HG03354 (cell line): Measurements from ENCODE around the gene TPM4.
"Not testable (repeated sequence)": the region's sequence is repeated elsewhere in the genome, so short reads cannot be mapped to it uniquely, and the experiment has no call there.

Experiments
- ATAC-seq: cut with Tn5 transposase; IDR thresholded peaks from one replicate; pipeline ENCODE4 v1.9.1; 2021; ENCODE audit warnings: mild to moderate bottlenecking; ENCODE audit not compliant: unreplicated experiment, poor library complexity, severe bottlenecking

The TPM4 gene

GRCh38 chr19:16119075-16119857 is 43.0 kb downstream of the TPM4 start:
- not testable (repeated sequence) for ATAC-seq

- ATAC-seq, result no peak
These were observed 44.8 kb downstream of the TPM4 start for GRCh38 chr19:16121141-16121540.

- no peak for ATAC-seq
These were observed 45.7 kb downstream of the TPM4 start for GRCh38 chr19:16121967-16122366.

GRCh38 chr19:16124953-16125352 is 48.7 kb downstream of the TPM4 start:
- no peak for ATAC-seq

- no peak for ATAC-seq
These were observed 49.6 kb downstream of the TPM4 start for GRCh38 chr19:16125737-16126495.

- no peak for ATAC-seq
These were observed 50.8 kb downstream of the TPM4 start for GRCh38 chr19:16127080-16127479.

- no peak for ATAC-seq
These were observed 51.6 kb downstream of the TPM4 start for GRCh38 chr19:16127776-16128371.

GRCh38 chr19:16131648-16132047 is 55.4 kb downstream of the TPM4 start:
- ATAC-seq, result no peak

- ATAC-seq, result no peak
These were observed 57.5 kb downstream of the TPM4 start for GRCh38 chr19:16133818-16134217.

GRCh38 chr19:16134510-16134909 is 58.2 kb downstream of the TPM4 start:
- no peak for ATAC-seq

- no peak for ATAC-seq
These were observed 59.3 kb downstream of the TPM4 start for GRCh38 chr19:16135430-16136127.

- ATAC-seq, result no peak
These were observed 60.1 kb downstream of the TPM4 start for GRCh38 chr19:16136185-16136999.

- no peak for ATAC-seq
These were observed 63.5 kb downstream of the TPM4 start for GRCh38 chr19:16139752-16140151.

GRCh38 chr19:16141043-16141442 is 64.7 kb downstream of the TPM4 start:
- peak; percentile 48 for ATAC-seq

GRCh38 chr19:16142032-16142580 is 65.8 kb downstream of the TPM4 start:
- no peak for ATAC-seq

GRCh38 chr19:16143399-16144215 is 67.3 kb downstream of the TPM4 start, which contains the start of gene HSH2D:
Gene HSH2D (plus strand): TSS chr19:16143685. CDS start chr19:16148751, 5,066 bp downstream.
- ATAC-seq, result peak; percentile 75

GRCh38 chr19:16144216-16144581 is 67.9 kb downstream of the TPM4 start:
- ATAC-seq, result no peak

GRCh38 chr19:16146112-16146511 is 69.8 kb downstream of the TPM4 start:
- ATAC-seq, result no peak
